Neural cell (in vitro differentiated cells): Measurements from ENCODE around the gene ST6GALNAC3. TPM values are rescaled to one million over a fixed set of nuclear protein-coding genes. Genes with fewer than 3 reads are reported as not detected.

Experiments used
- H2AFZ ChIP-seq: fragments of 200-600, 300-800 bp; sonication (generic), shearing (Covaris generic); 2 replicates; pipeline ENCODE4 v1.6.0; 2014; ENCODE audit warnings: low read depth, mild to moderate bottlenecking, antibody characterized with exemption, low read length, moderate library complexity
- H3F3A ChIP-seq: fragments of 200-600 bp; shearing (Covaris generic); 2 replicates; pipeline ENCODE4 v1.6.1; 2016; ENCODE audit warnings: mild to moderate bottlenecking, moderate library complexity, mixed read lengths, antibody characterized with exemption, low read length; ENCODE audit not compliant: insufficient read depth, poor library complexity, severe bottlenecking
- H3K27ac ChIP-seq: fragments of 200-600, 300-800 bp; sonication (generic), shearing (Covaris generic); 2 replicates; pipeline ENCODE4 v1.5.1; 2014; ENCODE audit warnings: mild to moderate bottlenecking, low read length, moderate library complexity
- H3K27me3 ChIP-seq: fragments of 300-800, 200-600 bp; sonication (generic), shearing (Covaris generic); 2 replicates; pipeline ENCODE4 v1.6.0; 2014; ENCODE audit warnings: mild to moderate bottlenecking, low read depth, low read length, moderate library complexity; ENCODE audit not compliant: insufficient read depth
- H3K36me3 ChIP-seq: fragments of 300-800, 200-600 bp; sonication (generic), shearing (Covaris generic); 2 replicates; pipeline ENCODE4 v1.5.1; 2014; ENCODE audit warnings: mild to moderate bottlenecking, antibody characterized with exemption, low read length, moderate library complexity; ENCODE audit not compliant: insufficient read depth
- H3K4me2 ChIP-seq: fragments of 300-800, 200-600 bp; sonication (generic), shearing (Covaris generic); 2 replicates; pipeline ENCODE4 v1.6.0; 2014; ENCODE audit warnings: mild to moderate bottlenecking, low read length
- H3K4me3 ChIP-seq: fragments of 300-800, 200-600 bp; sonication (generic), shearing (Covaris generic); 2 replicates; pipeline ENCODE4 v1.5.1; 2014; ENCODE audit warnings: mild to moderate bottlenecking, low read length, moderate library complexity
- H3K79me2 ChIP-seq: fragments of 200-600 bp; shearing (Covaris generic); replicated peaks from 2 replicates; pipeline ENCODE4 v1.6.0; 2014; ENCODE audit warnings: mild to moderate bottlenecking, low read length, moderate library complexity; ENCODE audit not compliant: insufficient read depth
- H3K9ac ChIP-seq: fragments of 300-800, 200-600 bp; sonication (generic), shearing (Covaris generic); 2 replicates; pipeline ENCODE4 v1.6.1; 2016; ENCODE audit warnings: mild to moderate bottlenecking, low read length, mixed read lengths
- H3K9me2 ChIP-seq: fragments of 200-600 bp; shearing (Covaris generic); 2 replicates; pipeline ENCODE4 v1.6.1; 2016; ENCODE audit warnings: mild to moderate bottlenecking, low read length, mixed read lengths; ENCODE audit not compliant: insufficient read depth
- H3K9me3 ChIP-seq: fragments of 200-600, 300-800 bp; sonication (generic), shearing (Covaris generic); 2 replicates; pipeline ENCODE4 v1.6.1; 2016; ENCODE audit warnings: mild to moderate bottlenecking, mixed run types, low read length, moderate library complexity, mixed read lengths
- H4K20me1 ChIP-seq: fragments of 200-600 bp; shearing (Covaris generic); 2 replicates; pipeline ENCODE4 v1.6.1; 2016; ENCODE audit warnings: mild to moderate bottlenecking, mixed run types; ENCODE audit not compliant: insufficient read depth
- CTCF ChIP-seq: fragments of 450-650 bp; IDR thresholded peaks from 2 replicates; pipeline ENCODE4 v1.5.1; 2014; ENCODE audit warnings: antibody characterized with exemption, mild to moderate bottlenecking, moderate library complexity; ENCODE audit not compliant: poor library complexity, severe bottlenecking
- EP300 ChIP-seq: fragments of 450-650 bp; conservative IDR thresholded peaks from 2 replicates; pipeline ENCODE4 v1.6.1; 2014; ENCODE audit warnings: antibody characterized with exemption, mild to moderate bottlenecking, moderate library complexity; ENCODE audit not compliant: poor library complexity, severe bottlenecking
- EZH2 ChIP-seq: fragments of 200-600, 300-800 bp; shearing (Covaris generic), sonication (generic); IDR thresholded peaks from 2 replicates; pipeline ENCODE4 v1.6.1; 2014; ENCODE audit warnings: antibody characterized with exemption, low read length, borderline replicate concordance, mild to moderate bottlenecking; ENCODE audit not compliant: insufficient read depth, poor library complexity, severe bottlenecking
- MXI1 ChIP-seq: fragments of 450-650 bp; conservative IDR thresholded peaks from 2 replicates; pipeline ENCODE4 v1.6.1; 2014; ENCODE audit warnings: antibody characterized with exemption, mild to moderate bottlenecking; ENCODE audit not compliant: poor library complexity, severe bottlenecking
- POLR2AphosphoS5 ChIP-seq: IDR thresholded peaks from 2 replicates; pipeline ENCODE4 v1.6.1; 2012
- RAD21 ChIP-seq: fragments of 450-650 bp; conservative IDR thresholded peaks from 2 replicates; pipeline ENCODE4 v1.6.1; 2014; ENCODE audit warnings: antibody characterized with exemption, mild to moderate bottlenecking, moderate library complexity
- REST ChIP-seq: IDR thresholded peaks from 2 replicates; pipeline ENCODE4 v1.6.1; 2012; ENCODE audit warnings: borderline replicate concordance
- SMC3 ChIP-seq: fragments of 450-650 bp; conservative IDR thresholded peaks from 2 replicates; pipeline ENCODE4 v1.6.1; 2014; ENCODE audit warnings: antibody characterized with exemption, mild to moderate bottlenecking, moderate library complexity; ENCODE audit not compliant: poor library complexity
- TAF1 ChIP-seq: IDR thresholded peaks from 2 replicates; pipeline ENCODE4 v1.6.1; 2012; ENCODE audit warnings: low read depth
- polyA plus RNA-seq: library from polyadenylated mRNA; depleted of rRNA; stranded (reverse); fragments of >200 nt; gene quantifications from 2 replicates; pipeline ENCODE4 v1.2.3, GENCODE V29; 2014

Gene ST6GALNAC3
- polyA plus RNA-seq, 1 donor from 2014 or later = 3.6 TPM

- Histone ChIP-seq H3K4me3 (no peak overlapping the region), H4K20me1 (no peaks in the 10 kb centered on the region), H3F3A (no peaks in the 10 kb centered on the region), H3K79me2 (no peaks in the 10 kb centered on the region), H3K9me3 (peaks cover 7% of the 10 kb centered on the region), H3K9me2 (no peaks in the 10 kb centered on the region), H3K4me2 (no peak overlapping the region), H3K36me3 (no peaks in the 10 kb centered on the region), H2AFZ (no peak overlapping the region), H3K27ac (no peak overlapping the region), H3K9ac (no peak overlapping the region), H3K27me3 (no peaks in the 10 kb centered on the region)
- TF ChIP-seq POLR2AphosphoS5 = no peak
- no peak for TF ChIP-seq REST
- no peak for TF ChIP-seq SMC3
- no peak for TF ChIP-seq CTCF
- TF ChIP-seq TAF1 = no peak
- TF ChIP-seq MXI1 = no peak
- TF ChIP-seq RAD21 = no peak
- no peak for TF ChIP-seq EZH2
- TF ChIP-seq EP300 = no peak
Observed at GRCh38 chr1:76595024-76595423, 520.5 kb downstream of the ST6GALNAC3 start.

- Histone ChIP-seq H3F3A (no peaks in the 10 kb centered on the region), H3K9me2 (no peaks in the 10 kb centered on the region), H3K79me2 (no peaks in the 10 kb centered on the region), H3K4me3 (no peak overlapping the region), H3K4me2 (no peak overlapping the region), H4K20me1 (no peaks in the 10 kb centered on the region), H3K36me3 (no peaks in the 10 kb centered on the region), H2AFZ (no peak overlapping the region), H3K9ac (no peak overlapping the region), H3K27ac (no peak overlapping the region), H3K9me3 (no peaks in the 10 kb centered on the region), H3K27me3 (no peaks in the 10 kb centered on the region)
- TF ChIP-seq RAD21 (no peak), EZH2 (no peak), CTCF (no peak), TAF1 (no peak), MXI1 (no peak), REST (no peak), EP300 (no peak), POLR2AphosphoS5 (no peak), SMC3 (no peak)
Observed at GRCh38 chr1:76601465-76601864, 526.9 kb downstream of the ST6GALNAC3 start.
